ENCODE measurements around the gene SAMM50. TPM values are rescaled to one million over a fixed set of nuclear protein-coding genes. Genes with fewer than 3 reads are reported as not detected.

The SAMM50 gene
- polyA plus RNA-seq, 1 experiment, result 61.7 TPM

DNA sequence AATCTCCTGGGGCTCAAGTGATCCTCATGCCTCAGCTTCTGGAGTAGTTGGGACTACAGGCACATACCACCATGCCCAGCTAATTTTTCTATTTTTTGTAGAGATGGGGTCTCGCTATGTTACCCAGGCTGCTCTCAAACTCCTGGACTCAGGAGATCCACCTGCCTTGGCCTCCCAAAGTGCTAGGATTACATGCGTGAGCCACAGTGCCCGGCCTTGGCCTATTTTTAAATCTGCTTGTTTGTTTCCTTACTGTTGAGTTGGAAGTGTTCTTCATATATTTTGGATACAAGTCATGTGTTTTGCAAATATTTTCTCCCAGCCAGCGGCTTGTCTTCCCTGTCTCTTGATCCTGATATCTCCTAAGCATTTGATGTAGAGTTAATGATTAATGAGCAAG is 73.8 kb downstream of the SAMM50 start:
- CTCF ChIA-PET, result no interaction called here
- Histone ChIP-seq H3K27me3 (ENCODE audit: control insufficient read depth, insufficient read depth, low read length) (no peaks in the 10 kb centered on the region), H3K9me3 (ENCODE audit: control insufficient read depth, insufficient read depth, low read length) (peaks cover 3% of the 10 kb centered on the region), H3K4me3 (ENCODE audit: low read depth, low read length) (no peak overlapping the region), H3K27ac (ENCODE audit: low read depth, low read length) (no peak overlapping the region)
- TF ChIP-seq CTCF (IDR thresholded peaks at IDR 0.05; ENCODE audit: low read depth, low read length), result no peak
- DNase-seq (ENCODE audit: low read depth, low spot score), result no peak
- POLR2A ChIA-PET, result interaction anchor here (0.7 kb wide), 1 partner anchor 555 kb away, joined by 3 read pairs; no protein-coding TSS in a partner anchor

- Histone ChIP-seq H3K9me3 (ENCODE audit: control insufficient read depth, insufficient read depth, low read length) (peaks cover 3% of the 10 kb centered on the region), H3K4me3 (ENCODE audit: low read depth, low read length) (no peak overlapping the region), H3K27me3 (ENCODE audit: control insufficient read depth, insufficient read depth, low read length) (no peaks in the 10 kb centered on the region), H3K27ac (ENCODE audit: low read depth, low read length) (no peak overlapping the region)
- ChIA-PET POLR2A (interaction anchor here (0.6 kb wide), 1 partner anchor 597 kb away, joined by 3 read pairs; no protein-coding TSS in a partner anchor), CTCF (no interaction called here)
- TF ChIP-seq CTCF (IDR thresholded peaks at IDR 0.05; ENCODE audit: low read depth, low read length), result no peak
- no peak for DNase-seq (ENCODE audit: low read depth, low spot score)
Observed at GRCh38 chr22:44030051-44030701, 74.9 kb downstream of the SAMM50 start.

- no peak for TF ChIP-seq CTCF (IDR thresholded peaks at IDR 0.05; ENCODE audit: low read depth, low read length)
- Histone ChIP-seq H3K27ac (ENCODE audit: low read depth, low read length) (no peak overlapping the region), H3K27me3 (ENCODE audit: control insufficient read depth, insufficient read depth, low read length) (no peaks in the 10 kb centered on the region), H3K9me3 (ENCODE audit: control insufficient read depth, insufficient read depth, low read length) (peaks cover 3% of the 10 kb centered on the region), H3K4me3 (ENCODE audit: low read depth, low read length) (no peak overlapping the region)
- CTCF ChIA-PET, result no interaction called here
- DNase-seq (ENCODE audit: low read depth, low spot score), result no peak
- POLR2A ChIA-PET, result no interaction called here
Observed at GRCh38 chr22:44030702-44031082, 75.5 kb downstream of the SAMM50 start.

DNA sequence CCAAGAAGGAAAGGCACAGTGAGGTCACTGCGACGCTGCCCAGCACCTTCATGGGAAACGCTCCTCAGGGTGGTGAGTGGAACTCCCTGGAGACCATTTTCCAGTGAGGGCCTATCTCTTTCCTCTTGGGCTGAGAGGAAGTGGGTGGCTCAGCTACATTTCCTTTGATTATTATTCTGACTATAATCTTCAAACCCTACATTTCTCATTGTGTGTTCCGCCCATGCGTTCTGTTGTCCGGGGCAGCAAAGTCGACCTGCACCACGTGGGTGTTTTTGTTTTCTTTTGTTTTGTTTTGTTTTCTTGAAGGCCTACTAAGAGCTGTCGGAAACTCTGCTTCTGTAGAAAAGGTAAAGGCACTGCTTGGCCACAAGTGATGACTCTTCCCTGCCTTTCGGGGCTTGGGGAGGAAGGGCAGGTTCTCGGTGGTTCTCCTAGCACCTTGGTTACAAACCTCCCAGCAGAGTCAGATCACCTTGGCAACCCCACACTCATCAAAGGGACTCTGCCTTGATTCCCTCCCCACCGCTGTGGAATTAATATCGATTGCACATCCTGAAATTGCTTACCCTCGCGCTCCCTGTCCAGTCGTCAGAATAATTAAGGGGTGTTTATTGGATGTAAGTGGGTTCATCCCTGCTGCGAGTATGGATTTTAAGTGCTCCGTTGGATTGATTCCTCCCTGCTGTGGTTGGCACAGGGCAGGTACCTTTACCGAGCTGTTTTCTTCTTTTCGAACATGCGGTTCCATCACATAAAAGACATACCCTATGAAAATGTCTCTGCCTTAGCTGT is 76.1 kb downstream of the SAMM50 start:
- DNase-seq (ENCODE audit: low read depth, low spot score), result no peak
- no peak overlapping the region for H3K4me3 ChIP-seq (ENCODE audit: low read depth, low read length)
- ChIA-PET CTCF (no interaction called here), POLR2A (no interaction called here)
- TF ChIP-seq CTCF (IDR thresholded peaks at IDR 0.05; ENCODE audit: low read depth, low read length), result no peak
- peaks cover 3% of the 10 kb centered on the region for H3K9me3 ChIP-seq (ENCODE audit: control insufficient read depth, insufficient read depth, low read length)
- H3K27me3 ChIP-seq (ENCODE audit: control insufficient read depth, insufficient read depth, low read length), result no peaks in the 10 kb centered on the region
- no peak overlapping the region for H3K27ac ChIP-seq (ENCODE audit: low read depth, low read length)

DNA sequence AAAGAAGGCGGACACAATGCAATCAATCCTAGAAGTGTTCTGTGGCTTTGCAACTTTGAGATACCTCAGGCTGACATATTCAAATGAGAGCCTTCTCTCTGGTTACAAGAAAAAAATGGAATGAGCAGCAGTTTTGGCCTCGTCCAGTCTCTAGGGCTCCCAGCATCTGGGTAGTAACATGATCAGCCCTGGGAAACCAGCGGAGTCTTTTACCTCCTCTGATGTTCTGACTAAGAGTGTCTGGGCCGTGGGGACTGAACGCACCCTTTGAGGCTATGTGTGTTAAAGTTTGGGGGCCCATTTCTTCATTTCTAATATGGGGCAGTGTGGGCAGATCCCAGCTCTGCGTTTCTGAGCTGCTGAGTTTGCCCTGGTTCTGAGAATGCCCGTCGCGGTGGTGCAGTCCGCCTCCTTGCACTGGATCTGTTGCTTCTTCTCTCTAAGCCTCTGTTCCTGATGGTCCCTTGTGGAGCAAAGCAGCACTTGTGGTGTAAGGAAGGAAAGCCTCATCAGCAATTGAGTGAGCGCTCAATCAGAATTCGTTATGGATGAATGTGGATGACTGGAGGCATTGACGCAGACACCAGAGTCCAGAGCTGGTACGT is 77.0 kb downstream of the SAMM50 start:
- ChIA-PET CTCF (interaction anchor here (1.2 to 1.6 kb wide), 2 partner anchors 39 to 50 kb away, joined by 3 to 9 read pairs; no protein-coding TSS in a partner anchor), POLR2A (no interaction called here)
- H3K27me3 ChIP-seq (ENCODE audit: control insufficient read depth, insufficient read depth, low read length), result no peaks in the 10 kb centered on the region
- TF ChIP-seq CTCF (IDR thresholded peaks at IDR 0.05; ENCODE audit: low read depth, low read length), result no peak
- no peak for DNase-seq (ENCODE audit: low read depth, low spot score)
- H3K4me3 ChIP-seq (ENCODE audit: low read depth, low read length), result no peak overlapping the region
- H3K9me3 ChIP-seq (ENCODE audit: control insufficient read depth, insufficient read depth, low read length), result peaks cover 3% of the 10 kb centered on the region
- H3K27ac ChIP-seq (ENCODE audit: low read depth, low read length), result no peak overlapping the region

Data from AG04450 (cell line).